Islet of Langerhans (tissue), 1 donor: Measurements from ENCODE around the gene VAV3.

Source experiments
- FAIRE-seq: peaks from one replicate; lab custom pipeline; 2011; peaks lifted over from hg19 to GRCh38; lab: Jason Lieb, UNC

VAV3 gene

DNA sequence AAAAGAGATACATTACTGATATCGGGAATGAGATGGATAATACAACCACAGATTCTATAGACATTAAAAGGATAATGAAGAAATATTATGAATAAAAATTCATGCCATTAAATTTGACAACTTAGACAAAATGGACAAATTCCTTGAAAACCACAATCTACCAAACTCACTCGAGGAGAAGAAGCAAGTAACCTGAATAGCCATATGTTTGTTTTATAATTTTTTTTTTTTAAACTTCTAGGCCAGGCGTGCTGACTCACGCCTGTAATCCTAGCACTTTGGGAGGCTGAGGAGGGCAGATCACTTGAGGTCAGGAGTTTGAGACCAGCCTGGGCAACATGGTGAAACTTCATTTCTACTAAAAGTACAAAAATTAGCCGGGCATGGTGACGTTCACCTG is 327.9 kb downstream of the VAV3 start:
- no peak for FAIRE-seq

GRCh38 chr1:107633596-107633995 is 331.4 kb downstream of the VAV3 start:
- FAIRE-seq = no peak

- FAIRE-seq = no peak
Observed at GRCh38 chr1:107626073-107626796, 338.7 kb downstream of the VAV3 start.

- FAIRE-seq = no peak
Observed at GRCh38 chr1:107625405-107626029, 339.5 kb downstream of the VAV3 start.

DNA sequence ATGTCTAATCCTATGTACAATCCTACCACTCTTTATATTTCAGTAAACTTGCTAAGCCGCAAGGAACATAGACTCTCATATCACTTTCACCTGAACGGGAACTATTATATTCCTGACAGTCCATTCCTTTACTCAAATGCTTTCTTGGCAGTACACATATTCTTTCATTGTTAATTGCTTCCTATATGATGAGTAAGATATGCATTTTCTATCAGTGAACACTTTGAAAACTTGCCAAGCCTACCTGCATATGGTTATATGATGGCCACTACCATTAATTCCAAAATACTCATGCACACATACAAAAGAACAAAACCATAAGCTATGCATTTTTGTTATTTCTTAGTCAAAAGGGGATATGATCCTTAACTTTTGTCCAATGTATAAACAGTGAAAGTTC is 341.5 kb downstream of the VAV3 start:
- FAIRE-seq = no peak

DNA sequence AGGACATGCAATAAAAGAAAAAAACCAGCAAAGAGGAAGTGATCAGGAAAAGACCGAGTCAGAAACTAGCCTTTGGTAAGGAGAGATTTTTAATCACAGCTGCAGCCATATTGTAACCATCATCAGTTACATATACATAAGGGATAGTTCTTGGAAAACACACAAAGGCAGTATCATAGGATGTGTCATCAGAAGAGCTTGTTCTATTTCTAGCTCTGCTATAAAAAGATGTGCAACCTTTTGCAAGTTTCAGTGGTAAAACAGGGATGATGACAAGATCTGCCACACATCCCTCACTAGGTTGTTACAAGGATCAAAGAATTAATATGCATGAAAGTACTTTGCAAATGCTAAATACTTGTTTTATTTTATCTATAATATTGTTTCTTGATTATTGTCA is 342.0 kb downstream of the VAV3 start:
- FAIRE-seq = peak; percentile 60

- no peak for FAIRE-seq
Observed at GRCh38 chr1:107622535-107622934, 342.4 kb downstream of the VAV3 start.

GRCh38 chr1:107620753-107621152 is 344.2 kb downstream of the VAV3 start:
- no peak for FAIRE-seq

DNA sequence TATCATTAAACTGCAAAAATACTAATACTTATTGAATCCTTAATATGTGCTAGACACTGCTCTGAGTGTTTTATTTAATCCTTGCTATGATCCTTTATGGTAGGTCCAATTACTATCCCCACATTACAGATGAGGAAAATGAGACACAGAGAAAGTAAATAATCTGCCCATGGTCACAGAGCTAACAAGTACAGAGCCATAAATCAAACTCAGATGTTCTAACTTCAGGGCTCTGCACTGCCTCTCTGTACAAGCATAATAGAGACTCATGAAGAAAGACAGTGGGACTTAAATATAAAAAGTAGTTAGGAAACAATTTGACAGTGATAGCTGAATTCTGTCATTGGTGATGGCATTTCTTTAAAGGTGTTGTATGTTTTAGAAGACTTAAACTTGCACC is 346.4 kb downstream of the VAV3 start:
- no peak for FAIRE-seq

GRCh38 chr1:107617921-107618320 is 347.1 kb downstream of the VAV3 start:
- FAIRE-seq = no peak

- FAIRE-seq = no peak
Observed at GRCh38 chr1:107617456-107617855, 347.5 kb downstream of the VAV3 start.

- peak; percentile 84 for FAIRE-seq
Observed at GRCh38 chr1:107609808-107610207, 355.2 kb downstream of the VAV3 start.

GRCh38 chr1:107604825-107605224 is 360.2 kb downstream of the VAV3 start:
- FAIRE-seq = no peak

DNA sequence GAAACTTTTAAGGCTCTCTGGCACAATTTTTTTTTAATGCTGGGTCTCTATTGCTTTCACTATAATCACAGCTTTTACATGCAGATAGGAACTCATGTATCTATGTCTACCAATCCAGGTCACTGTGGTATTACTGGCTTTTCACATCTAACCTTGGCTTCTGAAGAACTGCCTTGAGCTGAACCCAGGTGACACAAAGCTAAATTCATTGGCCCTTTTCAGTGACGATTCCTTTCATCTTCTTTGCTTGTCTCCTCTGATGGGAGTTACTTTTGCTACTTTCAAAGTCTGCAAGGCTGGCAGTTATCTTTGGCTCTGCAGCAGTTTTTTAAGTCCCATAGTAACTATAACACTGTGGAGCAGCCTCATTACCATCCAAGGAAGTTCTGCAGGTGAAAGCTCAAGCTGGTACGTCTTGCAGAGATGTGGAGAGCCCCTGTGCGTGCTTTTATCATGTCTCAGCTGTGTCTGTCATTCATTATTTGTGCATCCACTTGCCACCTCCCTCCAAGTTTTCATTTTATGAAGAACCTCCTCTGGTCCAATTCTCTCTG is 364.3 kb downstream of the VAV3 start:
- FAIRE-seq = no peak

- no peak for FAIRE-seq
Observed at GRCh38 chr1:107599220-107599619, 365.8 kb downstream of the VAV3 start.

DNA sequence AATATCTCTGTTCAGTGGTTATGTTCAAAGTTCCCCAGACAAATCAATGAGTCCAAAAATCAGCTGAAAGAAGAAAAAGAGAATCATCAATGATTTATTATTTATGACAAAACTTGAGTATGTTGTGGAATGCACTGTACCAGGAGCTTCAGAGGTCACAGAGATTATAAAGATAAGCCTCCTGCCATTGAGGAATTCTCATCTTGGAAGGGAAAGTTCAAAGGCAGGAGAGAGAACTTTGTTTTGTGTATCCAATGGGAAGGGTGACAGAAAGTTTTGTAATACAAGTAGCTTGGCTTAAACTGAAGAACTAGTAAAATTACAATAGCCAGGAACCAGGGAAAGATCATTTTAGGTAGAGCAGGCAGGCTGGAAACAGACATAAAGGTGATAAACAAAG is 367.7 kb downstream of the VAV3 start:
- no peak for FAIRE-seq

- FAIRE-seq = no peak
Observed at GRCh38 chr1:107594536-107594935, 370.4 kb downstream of the VAV3 start.

- FAIRE-seq = no peak
Observed at GRCh38 chr1:107593501-107594209, 371.3 kb downstream of the VAV3 start.

GRCh38 chr1:107590900-107591622 is 373.9 kb downstream of the VAV3 start:
- FAIRE-seq = peak; percentile 41

GRCh38 chr1:107590087-107590486 is 374.9 kb downstream of the VAV3 start:
- no peak for FAIRE-seq

GRCh38 chr1:107588321-107588720 is 376.7 kb downstream of the VAV3 start:
- no peak for FAIRE-seq

GRCh38 chr1:107575226-107575625 is 389.8 kb downstream of the VAV3 start:
- FAIRE-seq = no peak

DNA sequence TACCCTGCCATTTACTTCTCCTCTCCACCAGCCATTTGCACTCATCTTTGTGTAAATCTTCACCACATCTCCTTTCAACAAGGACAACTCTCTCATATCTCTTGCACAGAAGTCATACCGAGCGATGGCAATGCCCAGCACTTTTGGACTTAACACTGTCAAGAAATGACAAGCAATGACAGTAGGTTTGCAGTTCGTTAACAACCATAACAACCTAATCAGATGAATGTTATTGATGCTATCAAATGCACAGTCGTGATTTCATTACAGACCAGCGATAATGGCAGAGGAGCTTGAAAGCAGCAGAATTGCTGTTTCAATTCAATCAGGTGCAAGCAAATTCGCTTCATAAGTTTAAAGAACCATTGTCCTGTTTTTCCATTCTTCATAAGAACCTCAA is 390.9 kb downstream of the VAV3 start:
- FAIRE-seq = no peak
